HFFc6 (cell line): Measurements from ENCODE around the gene SLK. TPM values are rescaled to one million over a fixed set of nuclear protein-coding genes. Genes with fewer than 3 reads are reported as not detected.

Source experiments
- DNase-seq: peaks from one replicate; pipeline ENCODE4 v3.0.0-alpha.2; 2018
- H3K27ac Mint-ChIP-seq: 2 replicates; pipeline ENCODE4 v1.8.0; 2020; ENCODE audit warnings: mild to moderate bottlenecking, mixed read lengths
- H3K27me3 Mint-ChIP-seq: 2 replicates; pipeline ENCODE4 v1.8.0; 2021; ENCODE audit warnings: mild to moderate bottlenecking, moderate library complexity, mixed read lengths; ENCODE audit not compliant: insufficient read depth
- H3K36me3 Mint-ChIP-seq: 2 replicates; pipeline ENCODE4 v1.8.0; 2021; ENCODE audit warnings: low read depth, mixed read lengths
- H3K4me1 Mint-ChIP-seq: 2 replicates; pipeline ENCODE4 v1.8.0; 2020; ENCODE audit warnings: low read depth, mixed read lengths
- H3K4me3 Mint-ChIP-seq: 2 replicates; pipeline ENCODE4 v1.8.0; 2020; ENCODE audit warnings: mild to moderate bottlenecking, moderate library complexity, mixed read lengths
- H3K9me3 Mint-ChIP-seq: 2 replicates; pipeline ENCODE4 v1.8.0; 2020; ENCODE audit warnings: mild to moderate bottlenecking, mixed read lengths
- total RNA-seq, 6 experiments: library from RNA; stranded (reverse); fragmentation: NEBNext Ultra II Directional; extraction: Animal tissue kit (Norgen Biotek cat#: 25700); gene quantifications; 2 replicates in 1 of 6; 3 replicates in 5 of 6; pipeline ENCODE4 v1.2.3, GENCODE V29; 2021
- TF ChIP-seq, protein P1 (sequence below): fragments of 200-600 bp; sonication (generic); IDR thresholded peaks from 2 replicates; pipeline ENCODE4 v1.5.0; 2021; ENCODE audit warnings: antibody characterized with exemption, mild to moderate bottlenecking

SLK gene
- total RNA-seq, 6 experiments from 2014 or later = 21.6 to 29.9 (median 27.3) TPM

- Mint-ChIP-seq H3K36me3 (no peaks in the 10 kb centered on the region), H3K27ac (no peak overlapping the region), H3K27me3 (no peaks in the 10 kb centered on the region; the same call in none of the 2 replicates), H3K4me1 (no peaks in the 10 kb centered on the region), H3K4me3 (no peak overlapping the region), H3K9me3 (no peaks in the 10 kb centered on the region)
- no peak for DNase-seq
- TF ChIP-seq, protein P1, sequence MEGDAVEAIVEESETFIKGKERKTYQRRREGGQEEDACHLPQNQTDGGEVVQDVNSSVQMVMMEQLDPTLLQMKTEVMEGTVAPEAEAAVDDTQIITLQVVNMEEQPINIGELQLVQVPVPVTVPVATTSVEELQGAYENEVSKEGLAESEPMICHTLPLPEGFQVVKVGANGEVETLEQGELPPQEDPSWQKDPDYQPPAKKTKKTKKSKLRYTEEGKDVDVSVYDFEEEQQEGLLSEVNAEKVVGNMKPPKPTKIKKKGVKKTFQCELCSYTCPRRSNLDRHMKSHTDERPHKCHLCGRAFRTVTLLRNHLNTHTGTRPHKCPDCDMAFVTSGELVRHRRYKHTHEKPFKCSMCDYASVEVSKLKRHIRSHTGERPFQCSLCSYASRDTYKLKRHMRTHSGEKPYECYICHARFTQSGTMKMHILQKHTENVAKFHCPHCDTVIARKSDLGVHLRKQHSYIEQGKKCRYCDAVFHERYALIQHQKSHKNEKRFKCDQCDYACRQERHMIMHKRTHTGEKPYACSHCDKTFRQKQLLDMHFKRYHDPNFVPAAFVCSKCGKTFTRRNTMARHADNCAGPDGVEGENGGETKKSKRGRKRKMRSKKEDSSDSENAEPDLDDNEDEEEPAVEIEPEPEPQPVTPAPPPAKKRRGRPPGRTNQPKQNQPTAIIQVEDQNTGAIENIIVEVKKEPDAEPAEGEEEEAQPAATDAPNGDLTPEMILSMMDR = no peak
These were observed 67.7 kb downstream of the SLK start for GRCh38 chr10:104034401-104035193.

DNA sequence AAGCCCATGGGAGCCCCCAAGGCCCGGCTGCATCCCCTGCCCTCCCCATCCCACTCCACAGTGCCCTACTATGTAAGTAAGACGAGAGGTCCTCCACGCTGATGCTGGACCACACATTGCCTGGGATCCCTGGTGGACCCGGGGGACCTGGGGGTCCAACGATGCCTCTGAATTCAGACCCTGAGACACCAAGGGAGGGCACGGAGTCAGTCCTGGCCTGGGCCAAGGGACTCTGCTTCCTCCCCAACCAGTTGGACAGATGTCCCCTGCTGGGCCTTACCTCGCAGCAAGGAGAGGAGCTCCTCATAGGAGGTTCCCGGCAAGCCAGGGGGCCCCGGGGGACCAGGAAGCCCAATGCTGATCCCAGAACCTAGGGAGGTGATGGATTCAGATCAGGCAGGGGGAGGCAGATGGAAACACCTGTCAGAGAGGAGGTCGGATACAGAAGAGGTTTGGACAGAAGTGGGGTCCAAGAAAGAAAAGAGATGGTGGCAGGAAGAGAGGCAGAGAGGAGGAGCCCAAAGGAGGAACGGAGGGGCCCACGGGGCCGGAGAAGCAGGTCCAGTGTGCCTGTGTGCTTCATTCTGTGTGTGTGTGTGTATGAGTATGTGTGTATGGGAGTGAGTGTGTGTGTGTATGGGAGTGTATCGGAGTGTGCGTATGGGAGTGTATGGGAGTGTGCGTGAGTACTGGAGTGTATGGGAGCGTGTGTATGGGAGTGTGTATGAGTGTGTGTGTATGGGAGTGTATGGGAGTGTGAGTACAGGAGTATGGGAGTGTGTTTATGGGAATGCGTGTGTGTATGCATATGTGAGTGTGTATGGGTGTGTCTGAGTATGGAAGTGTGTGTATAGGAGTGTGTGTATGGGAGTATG lies 68.5 kb downstream of the SLK start:
- TF ChIP-seq, protein P1 = no peak
- Mint-ChIP-seq H3K9me3 (no peaks in the 10 kb centered on the region), H3K4me1 (no peaks in the 10 kb centered on the region), H3K4me3 (no peak overlapping the region), H3K36me3 (no peaks in the 10 kb centered on the region), H3K27me3 (no peaks in the 10 kb centered on the region; the same call in none of the 2 replicates), H3K27ac (no peak overlapping the region)
- DNase-seq = no peak

DNA sequence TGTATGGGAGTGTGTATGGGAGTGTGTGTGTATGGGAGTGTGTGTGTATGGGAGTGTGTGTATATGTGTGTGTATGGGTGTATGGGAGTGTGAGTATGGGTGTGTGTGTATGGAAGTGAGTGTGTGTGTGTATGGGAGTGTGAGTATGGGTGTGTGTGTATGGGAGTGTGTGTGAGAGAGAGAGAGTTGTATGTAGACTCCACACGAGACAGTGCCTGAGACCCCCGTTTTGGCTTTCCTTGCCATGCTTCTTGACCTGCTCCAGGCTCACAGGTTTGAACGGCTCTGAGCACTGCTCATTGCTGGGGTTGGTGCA lies 69.1 kb downstream of the SLK start:
- H3K36me3 Mint-ChIP-seq = no peaks in the 10 kb centered on the region
- no peaks in the 10 kb centered on the region for H3K4me1 Mint-ChIP-seq
- TF ChIP-seq, protein P1 = no peak
- no peaks in the 10 kb centered on the region; the same call in none of the 2 replicates for H3K27me3 Mint-ChIP-seq
- H3K4me3 Mint-ChIP-seq = no peak overlapping the region
- DNase-seq = no peak
- no peaks in the 10 kb centered on the region for H3K9me3 Mint-ChIP-seq
- H3K27ac Mint-ChIP-seq = no peak overlapping the region

DNA sequence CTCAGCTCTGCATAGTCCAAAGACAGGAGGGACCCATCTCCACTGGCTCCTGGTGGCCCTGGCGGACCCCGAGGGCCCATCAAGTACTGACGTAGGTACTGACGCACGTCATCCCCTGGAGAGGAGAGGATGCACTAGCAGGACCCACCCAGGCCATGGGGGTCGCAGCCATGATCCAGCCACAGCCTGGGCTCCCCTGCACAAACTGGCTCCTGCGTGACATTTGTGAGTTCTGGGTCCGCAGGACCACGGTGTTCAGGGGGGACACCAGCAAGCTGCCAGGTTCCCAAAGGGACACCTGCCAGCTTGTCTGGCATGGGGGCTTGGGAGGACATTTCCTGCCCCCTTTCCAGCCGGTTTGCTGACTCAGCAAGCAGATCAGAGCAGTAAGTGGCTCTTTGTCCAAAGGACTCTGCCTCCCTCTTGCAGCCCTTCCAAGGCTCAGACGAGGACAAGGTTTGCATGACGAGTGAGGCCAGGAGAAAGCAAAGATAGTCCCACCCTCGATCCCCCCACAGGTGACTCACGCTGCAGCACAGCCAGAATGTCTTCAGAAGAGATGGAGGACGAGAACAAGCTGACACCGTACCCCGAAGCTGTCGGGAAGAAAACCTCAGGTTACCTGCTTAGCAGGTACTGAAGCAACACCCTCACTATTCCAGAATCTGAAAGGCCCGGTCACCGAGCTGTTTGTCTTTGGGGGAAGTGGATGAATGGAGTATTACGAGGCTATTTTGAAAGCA lies 69.7 kb downstream of the SLK start:
- H3K27me3 Mint-ChIP-seq = no peaks in the 10 kb centered on the region; the same call in none of the 2 replicates
- H3K4me1 Mint-ChIP-seq = no peaks in the 10 kb centered on the region
- H3K36me3 Mint-ChIP-seq = no peaks in the 10 kb centered on the region
- no peak for DNase-seq
- H3K27ac Mint-ChIP-seq = no peak overlapping the region
- TF ChIP-seq, protein P1 = no peak
- H3K9me3 Mint-ChIP-seq = no peaks in the 10 kb centered on the region
- no peak overlapping the region for H3K4me3 Mint-ChIP-seq

- no peak overlapping the region for H3K27ac Mint-ChIP-seq
- no peak overlapping the region for H3K4me3 Mint-ChIP-seq
- DNase-seq = no peak
- TF ChIP-seq, protein P1 = no peak
- H3K4me1 Mint-ChIP-seq = no peaks in the 10 kb centered on the region
- H3K27me3 Mint-ChIP-seq = peaks cover 3% of the 10 kb centered on the region
- no peaks in the 10 kb centered on the region for H3K9me3 Mint-ChIP-seq
- no peaks in the 10 kb centered on the region for H3K36me3 Mint-ChIP-seq
These were observed 70.5 kb downstream of the SLK start for GRCh38 chr10:104037261-104037951.
